ENCODE data around the gene NHEJ1.

Gene NHEJ1

GRCh38 chr2:219157396-219157795 lies 3.2 kb downstream of the NHEJ1 start:
- no peaks in the 10 kb centered on the region for H4K20me1 ChIP-seq (ENCODE audit: insufficient read depth, low read length)
- no peaks in the 10 kb centered on the region for H3K9me2 ChIP-seq (ENCODE audit: low read depth, low read length)
- no peak overlapping the region for H3K4me2 ChIP-seq (ENCODE audit: low read length)
- H3K36me3 ChIP-seq (ENCODE audit: insufficient read depth, low read length), result no peaks in the 10 kb centered on the region
- H2AFZ ChIP-seq (ENCODE audit: low read length), result no peak overlapping the region
- H3K4me3 ChIP-seq (ENCODE audit: low read depth, low read length, poor library complexity, severe bottlenecking), result no peak overlapping the region
- peaks cover 13% of the 10 kb centered on the region for H3K4me1 ChIP-seq (ENCODE audit: insufficient read depth, low read length, severe bottlenecking)
- H3K27me3 ChIP-seq (ENCODE audit: insufficient read depth, low read length), result no peaks in the 10 kb centered on the region
- H3K9ac ChIP-seq (ENCODE audit: low read length), result no peak overlapping the region
- 0 out of 2 replicates have a peak, but pooled peaks cover 4% of the 10 kb centered on the region for H3F3A ChIP-seq (ENCODE audit: insufficient read depth, low read length)
- H3K9me3 ChIP-seq (ENCODE audit: low read length), result no peaks in the 10 kb centered on the region
- H3K79me2 ChIP-seq (ENCODE audit: insufficient read depth, low read length), result no peaks in the 10 kb centered on the region
- TF ChIP-seq, protein P1, sequence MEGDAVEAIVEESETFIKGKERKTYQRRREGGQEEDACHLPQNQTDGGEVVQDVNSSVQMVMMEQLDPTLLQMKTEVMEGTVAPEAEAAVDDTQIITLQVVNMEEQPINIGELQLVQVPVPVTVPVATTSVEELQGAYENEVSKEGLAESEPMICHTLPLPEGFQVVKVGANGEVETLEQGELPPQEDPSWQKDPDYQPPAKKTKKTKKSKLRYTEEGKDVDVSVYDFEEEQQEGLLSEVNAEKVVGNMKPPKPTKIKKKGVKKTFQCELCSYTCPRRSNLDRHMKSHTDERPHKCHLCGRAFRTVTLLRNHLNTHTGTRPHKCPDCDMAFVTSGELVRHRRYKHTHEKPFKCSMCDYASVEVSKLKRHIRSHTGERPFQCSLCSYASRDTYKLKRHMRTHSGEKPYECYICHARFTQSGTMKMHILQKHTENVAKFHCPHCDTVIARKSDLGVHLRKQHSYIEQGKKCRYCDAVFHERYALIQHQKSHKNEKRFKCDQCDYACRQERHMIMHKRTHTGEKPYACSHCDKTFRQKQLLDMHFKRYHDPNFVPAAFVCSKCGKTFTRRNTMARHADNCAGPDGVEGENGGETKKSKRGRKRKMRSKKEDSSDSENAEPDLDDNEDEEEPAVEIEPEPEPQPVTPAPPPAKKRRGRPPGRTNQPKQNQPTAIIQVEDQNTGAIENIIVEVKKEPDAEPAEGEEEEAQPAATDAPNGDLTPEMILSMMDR (IDR thresholded peaks at IDR 0.05; ENCODE audit: low read length), result no peak
- no peak for TF ChIP-seq EZH2 (IDR thresholded peaks at IDR 0.05; ENCODE audit: borderline replicate concordance, low read length)
- no peak overlapping the region for H3K27ac ChIP-seq (ENCODE audit: low read depth, low read length, poor library complexity, severe bottlenecking)

- Histone ChIP-seq H3K27ac (ENCODE audit: low read depth, low read length, poor library complexity, severe bottlenecking) (no peak overlapping the region), H2AFZ (ENCODE audit: low read length) (no peak overlapping the region), H3K4me3 (ENCODE audit: low read depth, low read length, poor library complexity, severe bottlenecking) (no peak overlapping the region), H3K36me3 (ENCODE audit: insufficient read depth, low read length) (no peaks in the 10 kb centered on the region), H3K4me2 (ENCODE audit: low read length) (no peak overlapping the region), H3F3A (ENCODE audit: insufficient read depth, low read length) (0 out of 2 replicates have a peak, but pooled peaks cover 4% of the 10 kb centered on the region), H3K27me3 (ENCODE audit: insufficient read depth, low read length) (no peaks in the 10 kb centered on the region), H3K9ac (ENCODE audit: low read length) (no peak overlapping the region), H4K20me1 (ENCODE audit: insufficient read depth, low read length) (no peaks in the 10 kb centered on the region), H3K9me2 (ENCODE audit: low read depth, low read length) (no peaks in the 10 kb centered on the region), H3K9me3 (ENCODE audit: low read length) (no peaks in the 10 kb centered on the region), H3K79me2 (ENCODE audit: insufficient read depth, low read length) (no peaks in the 10 kb centered on the region), H3K4me1 (ENCODE audit: insufficient read depth, low read length, severe bottlenecking) (peaks cover 6% of the 10 kb centered on the region)
- TF ChIP-seq EZH2 (IDR thresholded peaks at IDR 0.05; ENCODE audit: borderline replicate concordance, low read length), result no peak
- TF ChIP-seq, protein P1 (IDR thresholded peaks at IDR 0.05; ENCODE audit: low read length), result peak; percentile 62
Observed at GRCh38 chr2:219155054-219155644, 5.5 kb downstream of the NHEJ1 start.

GRCh38 chr2:219149667-219150066 lies 10.9 kb downstream of the NHEJ1 start:
- Histone ChIP-seq H3K9ac (ENCODE audit: low read length) (no peak overlapping the region), H3K4me1 (ENCODE audit: insufficient read depth, low read length, severe bottlenecking) (no peaks in the 10 kb centered on the region), H3K4me2 (ENCODE audit: low read length) (no peak overlapping the region), H3K79me2 (ENCODE audit: insufficient read depth, low read length) (no peaks in the 10 kb centered on the region), H3K36me3 (ENCODE audit: insufficient read depth, low read length) (peaks cover 7% of the 10 kb centered on the region), H3K27ac (ENCODE audit: low read depth, low read length, poor library complexity, severe bottlenecking) (no peak overlapping the region), H3K9me3 (ENCODE audit: low read length) (no peaks in the 10 kb centered on the region), H4K20me1 (ENCODE audit: insufficient read depth, low read length) (no peaks in the 10 kb centered on the region), H3K4me3 (ENCODE audit: low read depth, low read length, poor library complexity, severe bottlenecking) (no peak overlapping the region), H2AFZ (ENCODE audit: low read length) (no peak overlapping the region), H3K27me3 (ENCODE audit: insufficient read depth, low read length) (no peaks in the 10 kb centered on the region), H3F3A (ENCODE audit: insufficient read depth, low read length) (no peaks in the 10 kb centered on the region), H3K9me2 (ENCODE audit: low read depth, low read length) (no peaks in the 10 kb centered on the region)
- TF ChIP-seq, protein P1 (IDR thresholded peaks at IDR 0.05; ENCODE audit: low read length), result no peak
- no peak for TF ChIP-seq EZH2 (IDR thresholded peaks at IDR 0.05; ENCODE audit: borderline replicate concordance, low read length)

All from OCI-LY1 (cell line).